Stimulated activated CD8-positive, alpha-beta memory T cell treated with anti-CD3 and anti-CD28 coated beads, Interleukin-15, amount 100 ng/mL, for 4 hours (primary cell): ENCODE measurements around the gene ZNF350.
"Not testable (repeated sequence)": the region's sequence is repeated elsewhere in the genome, so short reads cannot be mapped to it uniquely, and the experiment has no call there.

Experiments used
- DNase-seq, 2 donors: peaks; one replicate each; pipeline ENCODE4 v3.0.0-alpha.2; 2020; ENCODE audit warnings: low read depth in 2 of 2

Gene ZNF350

GRCh38 chr19:51971624-51972023, 15.0 kb downstream of the ZNF350 start:
- DNase-seq = no peak

DNA sequence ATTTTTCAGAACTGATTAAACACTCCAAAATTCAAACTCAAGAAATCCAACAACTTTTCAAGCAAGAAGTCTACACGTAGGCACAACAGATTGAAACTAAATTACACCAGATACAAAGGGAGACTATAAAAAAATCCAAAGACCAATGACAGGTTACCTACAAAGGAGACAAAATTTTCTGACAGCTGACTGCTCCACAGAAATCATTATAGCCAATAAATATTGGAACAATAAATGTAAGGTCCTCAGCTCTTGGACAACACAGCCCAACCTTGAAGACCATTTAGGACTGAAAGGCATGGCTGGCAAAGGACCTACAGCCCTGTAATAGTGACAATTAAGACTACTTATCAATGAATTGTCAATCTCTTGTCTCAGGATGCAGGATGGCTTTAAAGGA, 15.9 kb downstream of the ZNF350 start:
- DNase-seq = no peak

DNA sequence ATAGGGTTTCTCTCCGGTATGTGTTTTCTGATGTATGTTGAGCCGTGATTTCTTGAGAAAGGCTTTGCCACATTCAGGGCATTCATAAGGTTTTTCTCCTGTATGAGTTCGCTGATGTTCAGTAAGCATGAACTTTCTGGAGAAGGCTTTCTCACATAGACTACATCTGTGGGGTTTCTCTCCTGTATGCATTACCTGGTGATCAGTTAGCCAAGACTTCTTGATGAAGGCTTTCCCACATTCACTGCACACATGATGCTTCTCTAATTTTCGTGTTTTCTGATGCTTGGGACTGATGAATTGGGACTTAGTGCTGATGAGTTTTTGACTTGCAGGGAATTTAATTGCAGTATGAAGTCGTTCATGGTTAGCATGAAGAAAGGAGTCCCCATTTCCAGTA, 21.1 kb downstream of the ZNF350 start:
- no peak for DNase-seq

DNA sequence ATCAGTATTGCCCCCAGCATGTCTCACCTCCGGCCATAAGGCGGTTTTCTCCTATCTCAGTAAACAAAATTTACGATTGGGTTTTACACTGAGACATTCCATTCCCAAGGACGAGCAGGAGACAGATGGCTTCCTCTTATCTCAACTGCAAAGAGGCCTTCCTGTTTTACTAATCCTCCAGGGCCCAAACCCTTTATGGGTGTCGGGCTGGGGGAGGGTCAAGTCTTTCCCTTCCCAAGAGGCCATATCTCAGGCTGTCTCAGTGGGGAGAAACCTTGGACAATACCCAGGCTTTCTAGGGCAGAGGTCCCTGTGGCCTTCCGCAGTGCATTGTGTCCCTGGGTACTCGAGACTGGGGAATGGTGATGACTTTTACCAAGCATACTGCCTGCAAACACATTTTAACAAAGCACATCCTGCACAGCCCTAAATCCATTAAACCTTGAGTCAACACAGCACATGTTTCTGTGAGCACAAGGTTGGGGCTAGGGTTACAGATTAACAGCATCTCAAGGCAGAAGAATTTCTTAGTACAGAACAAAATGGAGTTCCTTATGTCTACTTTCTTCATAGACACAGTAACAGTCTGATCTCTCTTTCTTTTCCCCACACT, 25.9 kb downstream of the ZNF350 start:
- DNase-seq = not testable (repeated sequence)

DNA sequence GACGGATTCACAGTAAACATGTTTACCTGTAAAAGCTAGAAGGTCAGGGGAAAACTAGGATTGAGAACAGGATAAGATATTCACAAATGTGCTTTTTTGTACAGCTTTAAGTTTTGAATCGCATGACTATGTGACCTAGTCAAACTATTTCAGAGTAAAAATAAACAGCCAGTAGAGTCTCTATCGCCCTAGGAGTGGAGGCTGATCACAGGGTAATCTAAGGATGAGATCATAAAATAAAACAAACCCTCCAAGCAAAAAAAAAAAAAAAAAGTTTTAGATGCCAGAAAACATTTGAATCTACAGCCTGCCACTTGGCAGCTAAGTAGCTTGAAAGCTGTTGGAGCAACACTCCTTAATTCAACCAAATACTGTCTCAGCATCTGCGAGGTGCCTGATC, 26.8 kb downstream of the ZNF350 start:
- DNase-seq = no peak

DNA sequence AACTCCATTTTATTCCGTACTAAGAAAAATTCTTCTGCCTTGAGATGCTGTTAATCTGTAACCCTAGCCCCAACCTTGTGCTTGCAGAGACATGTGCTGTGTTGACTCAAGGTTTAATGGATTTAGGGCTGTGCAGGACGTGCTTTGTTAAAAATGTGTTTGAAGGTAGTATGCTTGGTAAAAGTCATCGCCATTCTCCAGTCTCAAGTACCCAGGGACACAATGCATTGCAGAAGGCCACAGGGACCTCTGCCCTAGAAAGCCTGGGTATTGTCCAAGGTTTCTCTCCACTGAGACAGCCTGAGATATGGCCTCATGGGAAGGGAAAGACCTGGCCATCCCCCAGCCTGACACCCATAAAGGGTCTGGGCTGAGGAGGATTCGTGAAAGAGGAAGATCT, 28.8 kb downstream of the ZNF350 start:
- DNase-seq = not testable (repeated sequence)

- no peak for DNase-seq
These were observed 37.7 kb downstream of the ZNF350 start for GRCh38 chr19:51948975-51949374.

DNA sequence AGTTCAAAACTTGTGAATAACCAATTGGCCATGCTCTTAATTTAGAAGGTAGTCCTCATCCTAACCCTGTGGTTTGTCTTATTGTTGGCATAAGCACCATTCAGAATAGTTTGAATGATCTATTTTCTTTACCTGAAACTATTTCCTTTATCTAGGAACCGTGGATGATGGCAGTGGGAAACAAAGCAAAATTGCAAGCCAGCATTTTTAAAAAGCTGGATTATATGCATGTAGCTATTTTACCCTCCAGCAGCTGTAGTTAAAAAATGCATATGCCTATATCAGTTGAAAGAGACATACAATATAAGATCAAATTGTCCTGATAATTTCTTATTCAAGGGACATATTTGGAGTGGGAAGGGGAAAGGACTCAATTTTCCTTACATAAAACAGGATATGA, 40.0 kb downstream of the ZNF350 start:
- DNase-seq = no peak

DNA sequence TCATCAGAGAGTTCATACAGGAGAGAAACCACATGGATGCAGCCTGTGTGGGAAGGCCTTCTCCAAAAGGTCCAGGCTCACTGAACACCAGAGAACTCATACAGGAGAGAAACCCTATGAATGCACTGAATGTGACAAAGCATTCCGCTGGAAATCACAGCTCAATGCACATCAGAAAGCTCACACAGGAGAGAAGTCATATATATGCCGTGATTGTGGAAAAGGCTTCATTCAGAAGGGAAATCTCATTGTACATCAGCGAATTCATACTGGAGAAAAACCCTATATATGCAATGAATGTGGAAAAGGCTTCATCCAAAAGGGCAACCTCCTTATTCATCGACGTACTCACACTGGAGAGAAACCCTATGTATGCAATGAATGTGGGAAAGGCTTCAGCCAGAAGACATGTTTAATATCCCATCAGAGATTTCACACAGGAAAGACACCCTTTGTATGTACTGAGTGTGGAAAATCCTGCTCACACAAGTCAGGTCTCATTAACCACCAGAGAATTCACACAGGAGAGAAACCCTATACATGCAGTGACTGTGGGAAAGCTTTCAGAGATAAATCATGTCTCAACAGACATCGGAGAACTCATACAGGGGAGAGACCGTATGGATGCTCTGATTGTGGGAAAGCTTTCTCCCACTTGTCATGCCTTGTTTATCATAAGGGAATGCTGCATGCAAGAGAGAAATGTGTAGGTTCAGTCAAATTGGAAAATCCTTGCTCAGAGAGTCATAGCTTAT, 41.7 kb downstream of the ZNF350 start:
- no peak for DNase-seq

- no peak for DNase-seq
These were observed 47.7 kb downstream of the ZNF350 start for GRCh38 chr19:51938936-51939335.

- no peak for DNase-seq
These were observed 54.7 kb downstream of the ZNF350 start for GRCh38 chr19:51931921-51932320.

GRCh38 chr19:51927859-51928258, 58.8 kb downstream of the ZNF350 start:
- no peak for DNase-seq

- DNase-seq = peak; percentile 67 to 78
These were observed 59.6 kb downstream of the ZNF350 start, which contains the start of gene ZNF613 for GRCh38 chr19:51926784-51927741. ZNF613 (plus strand) TSS chr19:51927472; CDS start chr19:51936221, 8,749 bp downstream.

- DNase-seq = no peak
These were observed 60.2 kb downstream of the ZNF350 start for GRCh38 chr19:51926426-51926783.

DNA sequence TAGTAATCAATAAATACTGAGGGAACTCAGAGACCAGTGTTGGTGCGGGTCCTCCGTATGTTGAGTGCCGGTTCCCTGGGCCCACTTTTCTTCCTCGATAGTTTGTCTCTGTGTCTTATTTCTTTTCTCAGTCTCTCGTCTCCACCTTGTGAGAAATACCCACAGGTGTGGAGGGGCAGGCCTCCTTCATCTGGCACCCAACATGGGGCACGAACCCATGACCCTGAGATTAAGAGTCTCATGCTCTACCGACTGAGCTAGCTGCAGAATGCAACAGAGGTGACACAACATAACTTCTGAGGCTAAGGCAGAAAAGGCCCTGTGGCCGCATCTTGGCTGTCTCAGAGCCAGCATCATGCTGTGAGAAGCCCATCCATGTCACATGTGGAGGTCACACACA, 64.7 kb downstream of the ZNF350 start:
- no peak for DNase-seq

DNA sequence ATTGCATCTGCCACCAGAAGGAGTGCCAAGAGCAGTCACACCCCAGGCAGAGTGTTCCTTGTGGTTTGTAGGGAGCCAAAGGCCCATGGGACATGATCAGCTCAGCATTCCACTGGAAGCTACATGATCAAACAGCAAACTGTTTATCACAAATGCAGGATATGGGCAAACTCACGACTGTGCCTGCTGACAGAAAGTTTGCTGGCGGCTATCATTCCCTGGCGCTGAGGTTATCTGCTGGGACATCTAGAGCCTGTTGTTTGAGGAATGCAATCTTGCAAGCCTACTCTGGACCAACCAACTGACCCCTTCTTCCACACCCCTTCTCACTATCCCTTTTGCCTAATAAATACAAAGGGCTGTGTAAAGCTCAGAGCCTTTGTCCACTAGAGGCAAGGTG, 67.0 kb downstream of the ZNF350 start:
- no peak for DNase-seq

GRCh38 chr19:51916167-51916566, 70.5 kb downstream of the ZNF350 start:
- DNase-seq = no peak

- DNase-seq = no peak
These were observed 71.2 kb downstream of the ZNF350 start for GRCh38 chr19:51915324-51915867.
